Measurements from ENCODE around the gene SYNE1.

- TF ChIP-seq CTCF (IDR thresholded peaks at IDR 0.05) = no peak
- no peak for TF ChIP-seq POLR2A (IDR thresholded peaks at IDR 0.05)
Measured at GRCh38 chr6:152637296-152638047, at the start of gene SYNE1.

All from heart left ventricle (tissue), 13 donors.